Prostate gland (tissue), 2 donors: ENCODE data around the gene GRAMD4. TPM values are rescaled to one million over a fixed set of nuclear protein-coding genes. Genes with fewer than 3 reads are reported as not detected.

Source experiments
- DNase-seq: peaks from one replicate; pipeline ENCODE4 v3.0.0-alpha.2; 2019; ENCODE audit warnings: low spot score
- H3K27ac ChIP-seq, 2 donors: fragments of 200-600 bp; sonication (generic); 2 replicates each; pipeline ENCODE4 v1.5.1; 2017 to 2019
- H3K27me3 ChIP-seq: fragments of 200-600 bp; sonication (generic); replicated peaks from 2 replicates; pipeline ENCODE4 v1.5.1; 2019; ENCODE audit not compliant: insufficient read depth
- H3K36me3 ChIP-seq, 2 donors: fragments of 200-600 bp; sonication (generic); 1 replicate in 1 of 2; 2 replicates in 1 of 2; pipeline versions ENCODE4 v1.5.1 to v1.8.1; 2017 to 2019
- H3K4me1 ChIP-seq: fragments of 200-600 bp; sonication (generic); replicated peaks from 2 replicates; pipeline ENCODE4 v1.5.1; 2019
- H3K4me3 ChIP-seq, 2 donors: fragments of 200-600 bp; sonication (generic); 2 replicates each; pipeline ENCODE4 v1.5.1; 2017 to 2019
- H3K9me3 ChIP-seq: fragments of 200-600 bp; sonication (generic); 2 replicates; pipeline ENCODE4 v1.5.1; 2017
- POLR2A ChIP-seq: fragments of 450-650 bp; IDR thresholded peaks from one replicate; pipeline ENCODE4 v1.6.1; 2016; ENCODE audit warnings: antibody characterized with exemption, mild to moderate bottlenecking
- POLR2AphosphoS5 ChIP-seq: sonication (generic); formaldehyde crosslinking; IDR thresholded peaks from one replicate; pipeline ENCODE4 v1.6.1; 2017; ENCODE audit warnings: antibody characterized with exemption
- WGBS: methylation state at CpG from one replicate; pipeline ENCODE4 v1.1.5; 2018; 5-methylcytosine and 5-hydroxymethylcytosine counted together
- intact Hi-C: fragments of 100-400 bp; cut with DNase I; formaldehyde crosslinking; loops from one replicate; pipeline ENCODE4 v1.14.2; 2022
- total RNA-seq, 2 donors: library from RNA; depleted of rRNA; stranded (reverse); fragments of >200 nt; gene quantifications; one replicate each; pipeline ENCODE4 v1.1.0, GENCODE V29; 2016
- TF ChIP-seq, protein P1 (sequence below), 4 experiments: fragments of 200-600 bp in 2 of 4; fragments of 450-650 bp in 2 of 4; sonication (generic) in 2 of 4; IDR thresholded peaks; 1 replicate in 3 of 4; 2 replicates in 1 of 4; pipeline ENCODE4 v1.5.1; 2016 to 2019; ENCODE audit warnings: antibody characterized with exemption in 4 of 4, mild to moderate bottlenecking in 2 of 4, moderate library complexity in 2 of 4

The GRAMD4 gene
- total RNA-seq, 2 donors from 2014 or later: 12.1 to 20.2 TPM

DNA sequence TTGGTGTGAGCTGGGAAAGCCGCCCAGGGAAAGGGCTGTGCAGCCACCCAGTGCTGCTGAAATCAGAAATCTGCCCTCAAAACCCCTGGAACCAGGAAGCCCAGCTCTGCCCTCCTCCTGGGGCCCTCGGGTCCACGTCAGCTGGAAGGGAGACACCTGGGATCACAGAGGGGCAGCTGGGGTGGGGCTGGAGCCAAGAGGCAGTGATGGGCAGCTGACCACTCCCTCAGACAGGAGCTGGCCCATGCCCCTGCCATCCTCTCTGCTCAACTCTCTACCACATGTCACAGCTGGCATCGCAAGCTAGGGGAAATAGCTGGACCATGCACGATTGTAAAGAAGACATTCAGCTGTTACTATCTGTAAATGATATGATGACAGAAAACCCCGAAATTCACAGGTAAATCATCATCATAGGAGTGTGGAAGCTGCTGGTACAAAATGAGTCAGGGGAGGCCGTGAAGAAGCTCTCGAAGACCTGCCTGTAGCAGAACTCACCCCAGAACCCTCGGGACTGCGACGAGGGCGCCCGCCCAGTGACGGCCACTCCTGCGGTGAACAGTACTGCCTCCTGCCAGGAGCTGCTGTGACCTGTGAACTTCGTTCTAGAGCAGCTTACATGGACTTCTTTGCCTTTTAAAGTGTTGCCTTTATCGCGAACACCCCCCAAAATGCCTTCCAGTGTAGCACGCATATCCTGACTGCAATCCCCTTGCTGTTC is 62.0 kb downstream of the GRAMD4 start:
- Histone ChIP-seq H3K27me3 (no peaks in the 10 kb centered on the region), H3K4me3 (no peak overlapping the region), H3K9me3 (no peaks in the 10 kb centered on the region), H3K36me3 (no peaks in the 10 kb centered on the region), H3K27ac (no peak overlapping the region), H3K4me1 (no peaks in the 10 kb centered on the region)
- intact Hi-C loops: no loop called here
- TF ChIP-seq POLR2AphosphoS5: no peak
- TF ChIP-seq, protein P1, sequence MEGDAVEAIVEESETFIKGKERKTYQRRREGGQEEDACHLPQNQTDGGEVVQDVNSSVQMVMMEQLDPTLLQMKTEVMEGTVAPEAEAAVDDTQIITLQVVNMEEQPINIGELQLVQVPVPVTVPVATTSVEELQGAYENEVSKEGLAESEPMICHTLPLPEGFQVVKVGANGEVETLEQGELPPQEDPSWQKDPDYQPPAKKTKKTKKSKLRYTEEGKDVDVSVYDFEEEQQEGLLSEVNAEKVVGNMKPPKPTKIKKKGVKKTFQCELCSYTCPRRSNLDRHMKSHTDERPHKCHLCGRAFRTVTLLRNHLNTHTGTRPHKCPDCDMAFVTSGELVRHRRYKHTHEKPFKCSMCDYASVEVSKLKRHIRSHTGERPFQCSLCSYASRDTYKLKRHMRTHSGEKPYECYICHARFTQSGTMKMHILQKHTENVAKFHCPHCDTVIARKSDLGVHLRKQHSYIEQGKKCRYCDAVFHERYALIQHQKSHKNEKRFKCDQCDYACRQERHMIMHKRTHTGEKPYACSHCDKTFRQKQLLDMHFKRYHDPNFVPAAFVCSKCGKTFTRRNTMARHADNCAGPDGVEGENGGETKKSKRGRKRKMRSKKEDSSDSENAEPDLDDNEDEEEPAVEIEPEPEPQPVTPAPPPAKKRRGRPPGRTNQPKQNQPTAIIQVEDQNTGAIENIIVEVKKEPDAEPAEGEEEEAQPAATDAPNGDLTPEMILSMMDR (IDR thresholded peaks at IDR 0.05): no peak
- TF ChIP-seq POLR2A: no peak
- 92% methylated on average over 16 of the region's 19 CpGs for WGBS
- no peak for DNase-seq

DNA sequence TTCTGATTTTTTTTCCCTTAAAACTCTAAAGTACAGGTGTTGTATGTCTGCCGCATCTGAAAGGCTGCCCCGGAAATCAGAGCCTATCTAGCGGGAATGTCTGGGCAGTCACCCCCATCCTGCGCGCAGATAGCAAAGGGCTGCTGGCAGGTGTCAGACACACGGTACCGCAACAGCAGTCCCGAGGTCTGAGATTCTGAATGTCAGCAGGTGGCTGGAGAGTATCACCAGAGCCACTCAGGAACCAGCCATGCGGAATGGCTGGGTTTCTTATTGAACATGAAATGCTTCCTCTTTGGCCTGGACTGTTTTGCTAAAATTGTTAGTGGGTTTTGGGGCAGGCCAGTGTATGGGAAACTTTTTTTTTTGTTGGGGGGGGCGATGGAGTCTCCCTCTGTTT is 64.5 kb downstream of the GRAMD4 start:
- TF ChIP-seq POLR2AphosphoS5 (no peak), POLR2A (no peak)
- TF ChIP-seq, protein P1 (IDR thresholded peaks at IDR 0.05): no peak
- H3K36me3 ChIP-seq: no peaks in the 10 kb centered on the region
- intact Hi-C loops: no loop called here
- no peak overlapping the region for H3K4me3 ChIP-seq
- no peaks in the 10 kb centered on the region for H3K4me1 ChIP-seq
- 85% methylated on average over 10 of the region's 10 CpGs for WGBS
- H3K27ac ChIP-seq: no peak overlapping the region
- no peaks in the 10 kb centered on the region for H3K9me3 ChIP-seq
- H3K27me3 ChIP-seq: no peaks in the 10 kb centered on the region
- no peak for DNase-seq

GRCh38 chr22:46686221-46687047 is 66.2 kb downstream of the GRAMD4 start:
- intact Hi-C loops: no loop called here
- no peaks in the 10 kb centered on the region for H3K9me3 ChIP-seq
- WGBS: 78% methylated on average over 33 of the region's 33 CpGs
- H3K27me3 ChIP-seq: no peaks in the 10 kb centered on the region
- DNase-seq: no peak
- TF ChIP-seq, protein P1 (IDR thresholded peaks at IDR 0.05): no peak
- TF ChIP-seq POLR2A (no peak), POLR2AphosphoS5 (no peak)
- no peaks in the 10 kb centered on the region for H3K36me3 ChIP-seq
- no peaks in the 10 kb centered on the region for H3K4me1 ChIP-seq
- no peak overlapping the region for H3K27ac ChIP-seq
- H3K4me3 ChIP-seq: no peak overlapping the region

DNA sequence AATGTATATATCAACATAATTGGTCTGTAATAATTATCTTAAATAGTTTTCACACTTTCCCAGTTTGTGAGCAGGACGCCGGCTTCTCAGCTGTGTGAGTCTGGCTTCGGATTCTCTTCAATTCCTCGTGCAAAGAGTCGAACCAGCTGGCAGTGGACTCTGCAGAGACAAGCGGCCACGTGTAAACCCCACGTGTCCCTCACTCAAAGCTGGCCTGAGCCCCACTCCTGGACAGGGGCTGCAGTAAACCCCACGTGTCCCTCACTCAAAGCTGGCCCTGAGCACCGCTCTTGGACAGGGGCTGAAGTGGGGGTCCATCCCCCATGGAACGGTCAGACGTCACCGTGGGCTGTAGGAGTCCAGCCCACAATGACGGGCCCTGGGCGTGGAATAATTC is 66.9 kb downstream of the GRAMD4 start:
- intact Hi-C loops: no loop called here
- no peaks in the 10 kb centered on the region for H3K36me3 ChIP-seq
- 86% methylated on average over 15 of the region's 15 CpGs for WGBS
- no peaks in the 10 kb centered on the region for H3K4me1 ChIP-seq
- DNase-seq: no peak
- H3K4me3 ChIP-seq: no peak overlapping the region
- no peak for TF ChIP-seq POLR2A
- no peak for TF ChIP-seq POLR2AphosphoS5
- TF ChIP-seq, protein P1 (IDR thresholded peaks at IDR 0.05): no peak
- no peaks in the 10 kb centered on the region for H3K27me3 ChIP-seq
- H3K27ac ChIP-seq: no peak overlapping the region
- H3K9me3 ChIP-seq: no peaks in the 10 kb centered on the region

DNA sequence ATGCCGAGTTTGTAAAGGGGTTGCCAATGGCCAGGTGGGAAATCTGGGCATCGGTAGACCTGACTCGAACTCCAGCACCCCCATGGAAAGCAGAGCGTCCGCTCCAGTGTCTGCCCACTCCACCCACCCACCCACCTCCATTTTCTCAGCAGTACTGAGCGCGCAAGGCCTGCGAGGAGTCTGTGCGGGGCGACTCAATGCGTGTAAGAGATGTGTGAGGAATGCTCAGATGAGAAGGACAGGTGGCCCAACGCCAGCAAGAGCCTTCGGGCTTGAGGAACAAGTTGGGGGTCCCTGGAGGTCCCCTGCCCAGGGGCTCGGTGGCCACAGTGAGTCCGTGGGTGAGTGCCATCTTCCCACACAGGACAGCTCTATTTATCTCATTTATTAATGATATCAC is 67.3 kb downstream of the GRAMD4 start:
- Histone ChIP-seq H3K27me3 (no peaks in the 10 kb centered on the region), H3K4me3 (no peak overlapping the region), H3K9me3 (no peaks in the 10 kb centered on the region), H3K27ac (no peak overlapping the region), H3K4me1 (no peaks in the 10 kb centered on the region), H3K36me3 (no peaks in the 10 kb centered on the region)
- intact Hi-C loops: no loop called here
- DNase-seq: no peak
- TF ChIP-seq, protein P1 (IDR thresholded peaks at IDR 0.05): no peak
- TF ChIP-seq POLR2AphosphoS5 (no peak), POLR2A (no peak)
- 93% methylated on average over 15 of the region's 15 CpGs for WGBS
